Activated naive CD8-positive, alpha-beta T cell treated with anti-CD3 and anti-CD28 coated beads, Interleukin-2, amount 10 ng/mL, durations not matched to agents 7 days and 5 days (primary cell): ENCODE measurements around the gene RNGTT. TPM values are rescaled to one million over a fixed set of nuclear protein-coding genes. Genes with fewer than 3 reads are reported as not detected.

Source experiments
- ATAC-seq: fragments of 150-1000 bp; cut with Tn5 transposase; one replicate; pipeline ENCODE4 v1.10.0; 2021; ENCODE audit warnings: low read depth, moderate library complexity
- POLR2A ChIA-PET: fragments of 350-600 bp; sonication (Branson Sonifier 250); formaldehyde crosslinking; loops from one replicate; lab custom pipeline; 2021; ENCODE audit warnings: antibody characterized with exemption; lab: Charles Lee
- DNase-seq: peaks from one replicate; pipeline ENCODE4 v3.0.0; 2021
- H3K27ac Mint-ChIP-seq: one replicate; pipeline ENCODE4 v1.8.0; 2022; ENCODE audit warnings: mild to moderate bottlenecking, mixed read lengths
- H3K27me3 Mint-ChIP-seq: one replicate; pipeline ENCODE4 v1.8.0; 2022; ENCODE audit warnings: mild to moderate bottlenecking, moderate library complexity, mixed read lengths
- H3K36me3 Mint-ChIP-seq: one replicate; pipeline ENCODE4 v1.8.0; 2021; ENCODE audit warnings: mild to moderate bottlenecking, mixed read lengths
- H3K4me1 Mint-ChIP-seq: one replicate; pipeline ENCODE4 v1.8.0; 2021; ENCODE audit warnings: mixed read lengths
- H3K4me3 Mint-ChIP-seq: one replicate; pipeline ENCODE4 v1.8.0; 2022; ENCODE audit warnings: mild to moderate bottlenecking, moderate library complexity, mixed read lengths
- H3K9me3 Mint-ChIP-seq: one replicate; pipeline ENCODE4 v1.8.0; 2021; ENCODE audit warnings: mixed read lengths
- total RNA-seq, 2 experiments: library from RNA; stranded (reverse); gene quantifications; one replicate each; pipeline ENCODE4 v1.2.3, GENCODE V29; 2021

The RNGTT gene
- total RNA-seq, result 10 to 100 TPM; 19.9 to 20.1 TPM

DNA sequence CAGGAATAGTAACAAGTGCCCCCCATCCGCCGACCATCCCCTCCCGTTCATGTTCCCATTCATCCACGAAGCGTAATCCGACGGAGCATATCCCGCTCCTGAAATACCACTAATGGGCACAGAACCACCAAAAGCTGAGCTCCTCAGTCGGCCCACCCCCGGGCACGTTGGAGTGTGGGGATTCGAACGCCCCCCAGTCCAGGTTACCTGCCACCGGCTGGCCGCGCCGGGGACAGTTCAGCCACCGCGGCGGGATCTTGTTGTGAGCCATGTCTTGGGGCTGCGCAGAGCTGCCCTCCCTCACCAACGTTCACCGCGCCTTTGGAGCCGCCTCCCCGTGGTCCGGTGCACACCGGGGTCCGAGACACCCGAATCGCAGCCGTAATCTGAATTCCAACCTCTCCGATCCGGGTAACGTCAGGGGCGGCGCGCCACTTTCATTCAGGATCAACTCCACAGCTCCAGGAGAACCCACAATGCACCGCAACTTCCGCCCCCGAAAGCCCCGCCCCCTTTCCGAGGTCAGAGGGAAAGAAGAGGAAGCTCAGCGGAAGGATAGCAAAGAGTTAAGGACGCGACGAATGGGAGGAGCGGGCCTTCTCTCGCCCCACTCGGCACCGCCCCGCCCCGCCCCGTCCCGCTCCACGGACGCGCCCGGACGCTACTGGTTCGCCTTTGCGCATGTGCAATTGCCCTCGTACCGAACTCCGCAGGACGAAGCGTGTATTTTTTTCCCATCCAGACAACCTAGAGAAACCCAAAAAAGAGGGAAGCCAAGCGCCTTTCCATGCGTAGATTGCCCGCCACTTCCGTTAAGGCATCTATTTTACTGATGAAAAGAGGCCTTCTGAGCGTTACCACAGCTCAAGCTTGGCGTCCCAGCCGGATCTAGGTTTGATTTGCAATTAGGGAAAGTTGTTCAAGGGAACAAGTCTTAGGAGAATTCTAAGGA lies at the start of gene RNGTT:
Gene RNGTT, minus strand, starts transcription at position 480 of the 952 bp plus-strand sequence. Its CDS starts 209 bp downstream, at position 271.
- peak; percentile 97 for DNase-seq
- H3K4me3 Mint-ChIP-seq, result peak within 1 kb of the TSS; percentile 99
- H3K27ac Mint-ChIP-seq, result peak within 1 kb of the TSS; percentile 89
- peaks cover 6% of the 10 kb centered on the region for H3K9me3 Mint-ChIP-seq
- POLR2A ChIA-PET, result interaction anchor here (0.7 to 2.2 kb wide), 6 partner anchors 21 to 1261 kb away, joined by 3 to 19 read pairs (median 3); partner anchors contain the start of genes AKIRIN2, PNRC1 and UBE2J1
- no peaks in the 10 kb centered on the region for H3K27me3 Mint-ChIP-seq
- ATAC-seq, result peak; percentile 99
- H3K36me3 Mint-ChIP-seq, result peaks cover 19% of the 10 kb centered on the region
- H3K4me1 Mint-ChIP-seq, result peaks cover 26% of the 10 kb centered on the region

DNA sequence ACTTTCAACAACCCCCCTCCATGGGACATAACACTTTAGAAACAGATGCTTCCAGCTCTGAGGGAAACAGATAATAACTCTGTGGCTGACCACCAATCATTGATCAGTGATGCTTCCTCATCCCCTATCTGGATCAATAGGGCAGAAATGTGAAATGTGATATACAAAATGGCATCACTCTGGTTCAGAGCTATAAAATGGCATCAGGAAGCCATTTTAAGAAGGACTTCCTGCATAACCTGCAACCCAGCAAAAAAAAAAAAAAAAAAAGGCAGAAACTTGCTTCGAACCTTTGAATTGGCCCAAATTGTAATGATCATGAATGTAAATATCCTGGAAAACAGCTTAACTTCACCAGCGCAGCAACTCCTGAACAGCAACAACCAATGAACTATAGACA lies 48.0 kb upstream of the RNGTT start:
- ATAC-seq (no peak), DNase-seq (no peak)
- Mint-ChIP-seq H3K36me3 (peaks cover 5% of the 10 kb centered on the region), H3K27ac (no peak overlapping the region), H3K27me3 (no peaks in the 10 kb centered on the region), H3K9me3 (peaks cover 5% of the 10 kb centered on the region), H3K4me1 (peaks cover 5% of the 10 kb centered on the region), H3K4me3 (no peak overlapping the region)
- POLR2A ChIA-PET, result interaction anchor here (0.7 to 2.3 kb wide), 2 partner anchors 10 to 68 kb away, joined by 5 to 17 read pairs; partner anchors contain the start of gene PNRC1

DNA sequence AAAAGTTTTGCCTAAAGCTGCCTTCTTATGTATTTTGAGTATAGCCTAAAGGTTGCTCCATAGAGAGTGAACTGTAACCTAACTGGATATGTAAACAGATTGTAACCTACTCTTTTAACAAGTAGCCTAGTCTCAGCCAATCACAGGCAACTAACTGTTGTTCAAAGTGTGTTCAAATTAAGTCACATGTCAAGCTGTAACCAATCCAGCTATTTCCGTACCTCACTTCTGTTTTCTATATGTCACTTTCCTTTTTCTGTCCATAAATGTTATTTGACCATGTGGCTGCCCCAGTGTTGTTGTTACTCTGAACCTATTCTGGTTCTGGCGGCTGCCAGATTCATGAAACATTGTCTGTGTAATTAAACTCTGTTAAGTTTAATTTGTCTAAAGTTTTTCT lies 47.4 kb upstream of the RNGTT start:
- Mint-ChIP-seq H3K27ac (no peak overlapping the region), H3K4me3 (no peak overlapping the region), H3K27me3 (no peaks in the 10 kb centered on the region), H3K36me3 (peaks cover 5% of the 10 kb centered on the region), H3K9me3 (peaks cover 3% of the 10 kb centered on the region), H3K4me1 (peaks cover 5% of the 10 kb centered on the region)
- no peak for ATAC-seq
- DNase-seq, result no peak
- POLR2A ChIA-PET, result interaction anchor here (2.3 kb wide), 1 partner anchor 69 kb away, joined by 17 read pairs; the partner anchor contains the start of gene PNRC1

DNA sequence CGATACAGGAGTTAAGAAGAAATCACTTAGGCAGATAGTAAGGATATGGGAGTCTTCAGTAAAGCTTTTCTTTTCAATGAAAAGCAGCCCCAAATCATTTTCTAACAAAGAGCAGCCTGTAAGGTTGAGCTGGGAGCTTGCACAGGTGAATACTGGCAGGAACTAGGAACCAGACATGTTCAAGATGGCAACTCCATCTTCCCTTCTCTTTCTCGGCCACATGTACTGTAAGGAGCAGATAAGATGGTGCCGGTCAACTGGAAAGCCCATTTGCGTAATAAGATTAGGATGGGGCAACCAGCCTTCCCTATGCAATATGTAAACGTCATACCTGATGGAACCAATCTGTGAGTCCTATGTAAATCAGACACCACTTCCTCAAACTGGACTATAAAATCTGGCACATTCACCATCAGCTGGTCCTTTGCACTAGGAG lies 46.2 kb upstream of the RNGTT start:
- DNase-seq, result no peak
- Mint-ChIP-seq H3K9me3 (peaks cover 3% of the 10 kb centered on the region), H3K27ac (no peak overlapping the region), H3K36me3 (peaks cover 5% of the 10 kb centered on the region), H3K27me3 (no peaks in the 10 kb centered on the region), H3K4me3 (no peak overlapping the region), H3K4me1 (peaks cover 5% of the 10 kb centered on the region)
- no peak for ATAC-seq
- POLR2A ChIA-PET, result interaction anchor here (2.3 kb wide), 1 partner anchor 70 kb away, joined by 17 read pairs; the partner anchor contains the start of gene PNRC1

DNA sequence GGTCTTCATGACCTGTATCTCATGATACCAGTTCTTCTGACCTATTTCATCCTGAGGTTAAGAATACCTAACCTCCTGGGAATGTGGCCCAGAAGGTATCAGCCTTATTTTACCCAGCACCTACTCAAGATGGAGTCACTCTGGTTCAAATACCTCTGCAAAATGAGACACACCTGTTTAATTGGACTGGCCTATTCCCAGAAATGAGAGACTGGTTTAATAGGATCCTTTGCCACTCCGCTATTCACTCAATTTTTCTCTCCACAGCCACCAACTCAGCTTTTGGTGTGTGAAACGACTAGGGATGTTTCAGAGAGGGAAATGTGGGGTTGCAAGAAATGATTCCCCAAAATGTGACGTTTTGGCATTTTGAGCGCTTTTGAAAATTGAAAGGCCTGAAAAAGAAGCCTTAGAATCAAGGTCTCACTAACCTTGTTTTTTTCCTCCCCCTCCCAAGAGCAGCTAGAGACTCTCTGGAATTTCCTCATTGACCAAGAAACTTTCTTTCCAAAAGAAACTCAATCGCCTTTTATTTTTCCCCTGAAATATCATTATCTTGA lies 45.5 kb upstream of the RNGTT start:
- POLR2A ChIA-PET, result no interaction called here
- Mint-ChIP-seq H3K9me3 (peaks cover 3% of the 10 kb centered on the region), H3K36me3 (peaks cover 5% of the 10 kb centered on the region), H3K4me1 (peaks cover 5% of the 10 kb centered on the region), H3K4me3 (no peak overlapping the region), H3K27ac (no peak overlapping the region), H3K27me3 (no peaks in the 10 kb centered on the region)
- DNase-seq (no peak), ATAC-seq (no peak)

DNA sequence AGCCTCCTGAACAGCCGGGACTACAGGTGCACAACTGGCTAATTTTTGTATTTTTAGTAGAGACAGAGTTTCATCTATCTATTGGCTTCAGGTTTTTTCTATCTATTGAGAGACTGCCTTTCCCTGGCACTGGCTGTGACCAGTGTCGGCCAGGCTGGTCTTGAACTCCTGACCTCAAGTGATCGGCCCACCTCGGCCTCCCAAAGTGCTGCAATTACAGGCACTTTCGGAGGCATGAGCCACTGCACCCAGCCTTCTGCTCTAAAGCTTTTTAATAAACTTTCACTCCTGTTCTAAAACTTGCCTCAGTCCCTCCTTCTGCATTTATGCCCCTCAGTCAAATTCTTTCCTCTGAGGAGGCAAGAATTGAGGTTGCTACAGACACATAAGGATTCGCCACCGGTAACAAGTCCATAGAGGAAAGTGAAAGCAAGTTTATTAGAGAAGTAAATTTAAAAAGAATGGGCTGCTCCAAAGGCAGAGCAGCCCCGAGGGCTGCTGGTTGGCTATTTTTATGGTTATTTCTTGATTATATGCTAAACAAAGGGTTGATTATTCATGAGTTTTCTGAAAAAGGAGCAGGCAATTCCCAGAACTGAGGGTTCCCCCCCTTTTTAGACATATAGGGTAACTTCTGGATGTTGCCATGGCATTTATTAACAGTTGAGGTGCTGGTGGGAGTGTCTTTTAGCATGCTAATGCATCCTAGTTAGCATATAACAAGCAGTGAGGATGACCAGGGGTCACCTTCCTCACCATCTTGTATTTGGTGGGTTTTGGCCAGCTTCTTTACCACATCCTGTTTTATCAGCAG lies 44.8 kb upstream of the RNGTT start:
- H3K9me3 Mint-ChIP-seq, result peaks cover 3% of the 10 kb centered on the region
- peaks cover 5% of the 10 kb centered on the region for H3K4me1 Mint-ChIP-seq
- no peak for ATAC-seq
- peaks cover 3% of the 10 kb centered on the region for H3K27me3 Mint-ChIP-seq
- POLR2A ChIA-PET, result interaction anchor here (1.2 kb wide), 1 partner anchor 71 kb away, joined by 4 read pairs; no protein-coding TSS in a partner anchor
- peak overlapping the region; percentile 15 for H3K27ac Mint-ChIP-seq
- peak overlapping the region; percentile 17 for H3K4me3 Mint-ChIP-seq
- H3K36me3 Mint-ChIP-seq, result peaks cover 5% of the 10 kb centered on the region
- DNase-seq, result no peak

DNA sequence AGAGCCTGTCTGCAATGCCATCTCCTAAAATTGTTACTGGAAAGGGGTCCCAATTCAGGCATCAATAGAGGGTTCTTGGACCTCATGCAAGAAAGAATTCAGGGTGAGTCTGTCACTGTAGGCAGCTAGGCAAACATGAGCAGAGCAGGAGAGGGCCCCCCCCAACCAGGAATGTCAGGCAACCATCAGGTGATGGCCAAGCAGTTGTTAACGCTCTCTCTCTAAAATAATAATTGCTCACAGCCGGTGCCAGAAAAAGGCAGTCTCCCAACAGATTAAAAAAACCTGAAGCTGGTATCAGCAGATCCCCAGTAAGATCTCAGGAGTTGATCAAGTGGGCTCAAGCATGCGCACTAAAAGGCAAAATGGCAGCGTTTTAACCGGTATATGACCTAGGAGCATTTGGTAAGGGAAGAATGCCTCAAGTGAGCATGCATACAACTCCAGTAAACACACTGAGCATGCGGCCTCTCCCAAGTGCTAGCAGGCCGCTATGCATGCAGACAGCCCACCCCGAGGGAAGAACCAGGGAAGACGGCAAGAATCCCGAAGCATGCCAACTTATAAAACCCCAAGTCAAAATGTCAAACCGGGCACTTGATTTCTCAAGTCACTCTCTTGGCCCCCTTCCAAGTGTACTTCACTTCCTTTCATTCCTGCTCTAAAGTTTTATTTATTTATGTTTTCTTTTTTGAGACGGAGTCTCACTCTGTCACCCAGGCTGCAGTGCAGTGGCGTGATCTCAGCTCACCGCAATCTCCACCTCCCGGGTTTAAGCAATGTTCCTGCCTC lies 44.0 kb upstream of the RNGTT start:
- H3K9me3 Mint-ChIP-seq, result peaks cover 3% of the 10 kb centered on the region

DNA sequence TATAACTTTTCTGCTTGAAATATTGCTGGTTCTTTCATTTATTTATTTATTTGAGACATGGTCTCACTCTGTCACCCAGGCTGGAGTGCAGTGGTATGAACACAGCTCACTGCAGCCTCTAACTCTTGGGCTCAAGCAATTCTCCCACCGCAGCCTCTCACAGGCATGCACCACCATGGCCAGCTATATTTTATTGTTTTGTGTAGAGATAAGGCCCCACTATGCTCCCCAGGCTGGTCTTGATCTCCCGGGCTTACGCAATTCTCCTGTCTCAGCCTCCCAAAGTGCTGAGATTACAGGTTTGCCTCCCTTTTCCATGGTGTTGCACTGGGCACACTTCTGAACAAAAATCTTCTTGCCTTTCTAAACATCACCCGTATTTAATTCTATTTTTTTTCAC lies 39.1 kb upstream of the RNGTT start:
- DNase-seq (no peak), ATAC-seq (no peak)
- Mint-ChIP-seq H3K36me3 (no peaks in the 10 kb centered on the region), H3K27me3 (peaks cover 3% of the 10 kb centered on the region), H3K4me3 (no peak overlapping the region), H3K27ac (no peak overlapping the region), H3K9me3 (no peaks in the 10 kb centered on the region), H3K4me1 (peaks cover 3% of the 10 kb centered on the region)
- POLR2A ChIA-PET, result no interaction called here

More for the DNA sequence above, 44.0 kb upstream of the RNGTT start:
- no peak for ATAC-seq
- H3K27ac Mint-ChIP-seq, result no peak overlapping the region
- peak overlapping the region; percentile 30 for H3K4me3 Mint-ChIP-seq
- peaks cover 5% of the 10 kb centered on the region for H3K4me1 Mint-ChIP-seq
- no peak for DNase-seq
- POLR2A ChIA-PET, result interaction anchor here (1.2 kb wide), 1 partner anchor 72 kb away, joined by 4 read pairs; no protein-coding TSS in a partner anchor
- H3K36me3 Mint-ChIP-seq, result peaks cover 5% of the 10 kb centered on the region
- peaks cover 3% of the 10 kb centered on the region for H3K27me3 Mint-ChIP-seq

DNA sequence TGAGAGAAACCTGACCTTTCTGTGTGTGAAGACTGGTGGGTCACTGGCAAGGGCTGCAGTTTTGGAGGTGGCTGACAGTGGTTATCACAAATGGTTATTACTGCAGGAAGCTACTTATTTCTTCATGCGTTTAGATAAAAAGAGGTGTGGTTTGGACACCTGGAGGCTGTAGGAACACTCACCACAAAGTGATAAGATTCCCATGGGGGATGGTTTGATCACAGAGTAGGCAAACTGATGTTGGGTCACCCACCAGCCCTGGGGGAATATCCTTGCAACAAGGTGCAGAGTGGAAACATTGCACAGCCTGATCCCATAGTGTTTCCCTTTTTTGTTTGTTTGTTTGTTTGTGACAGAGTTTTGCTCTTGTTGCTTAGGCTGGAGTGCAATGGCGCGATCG lies 33.9 kb upstream of the RNGTT start:
- POLR2A ChIA-PET, result no interaction called here
- Mint-ChIP-seq H3K9me3 (no peaks in the 10 kb centered on the region), H3K27ac (no peak overlapping the region), H3K36me3 (no peaks in the 10 kb centered on the region), H3K4me3 (no peak overlapping the region), H3K27me3 (no peaks in the 10 kb centered on the region), H3K4me1 (peaks cover 5% of the 10 kb centered on the region)
- DNase-seq (no peak), ATAC-seq (no peak)

DNA sequence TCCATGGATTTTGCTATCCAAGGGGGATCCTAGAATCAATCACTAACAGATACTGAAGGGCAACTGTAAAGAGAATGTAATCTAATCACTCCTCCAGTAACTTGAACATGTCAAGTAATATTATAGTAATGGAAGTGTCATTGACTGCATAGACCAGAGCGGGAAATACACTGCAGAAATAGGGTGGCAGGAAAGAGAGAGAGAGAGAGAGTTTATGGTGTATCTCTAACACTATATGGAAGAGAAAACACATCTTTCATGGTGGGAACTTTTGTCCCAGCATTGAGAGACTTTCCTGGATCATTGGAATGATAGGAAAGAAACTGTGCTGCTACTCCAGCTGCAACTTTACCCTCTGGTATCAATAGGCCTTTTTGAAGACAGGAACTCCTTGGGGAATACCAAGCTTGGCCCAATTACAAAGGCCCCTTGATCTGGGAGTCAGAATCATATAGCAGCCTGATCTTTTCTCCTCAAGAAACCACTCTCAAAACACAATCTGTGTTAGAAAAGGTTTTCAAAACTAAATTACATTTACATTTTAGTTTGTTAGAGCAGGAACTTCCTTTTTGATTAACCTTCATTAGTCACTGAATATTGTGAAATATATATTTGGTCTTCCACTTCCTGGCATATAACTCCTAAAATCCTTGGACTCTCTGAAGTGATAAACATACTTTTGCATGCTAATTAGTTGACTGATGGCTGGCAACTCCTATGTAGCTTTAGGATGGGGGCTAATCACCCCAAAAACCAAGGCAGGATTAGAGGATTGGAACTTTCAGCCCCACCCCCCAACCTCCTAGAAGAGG lies 29.5 kb upstream of the RNGTT start:
- Mint-ChIP-seq H3K27me3 (no peaks in the 10 kb centered on the region), H3K27ac (peak overlapping the region; percentile 38), H3K4me1 (peaks cover 3% of the 10 kb centered on the region), H3K36me3 (no peaks in the 10 kb centered on the region), H3K9me3 (no peaks in the 10 kb centered on the region), H3K4me3 (no peak overlapping the region)
- ATAC-seq (no peak), DNase-seq (no peak)
- POLR2A ChIA-PET, result interaction anchor here (0.6 to 0.7 kb wide), 2 partner anchors 86 to 153 kb away, joined by 3 to 5 read pairs; no protein-coding TSS in a partner anchor

DNA sequence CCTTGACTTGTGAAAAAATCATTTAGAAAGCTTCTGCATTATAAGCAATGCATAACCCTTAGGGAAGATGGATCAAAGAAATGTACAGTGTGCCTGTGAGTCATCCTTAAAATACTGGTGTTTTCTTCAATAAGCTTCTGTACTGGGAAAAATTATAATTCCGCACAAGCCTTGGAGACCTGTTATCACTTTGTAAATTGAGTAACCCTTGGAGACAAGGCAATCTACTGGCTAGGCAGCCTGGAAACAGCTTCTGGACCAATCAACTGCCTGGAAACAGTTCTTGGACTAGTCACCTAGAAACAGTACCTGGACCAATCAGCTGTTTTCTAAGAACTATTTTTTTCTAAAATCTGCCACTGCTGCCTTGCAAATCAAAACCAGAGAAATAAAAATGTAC lies 25.8 kb upstream of the RNGTT start:
- H3K27ac Mint-ChIP-seq, result no peak overlapping the region
- no peaks in the 10 kb centered on the region for H3K36me3 Mint-ChIP-seq

More for the DNA sequence above, 25.8 kb upstream of the RNGTT start:
- Mint-ChIP-seq H3K27me3 (no peaks in the 10 kb centered on the region), H3K4me3 (no peak overlapping the region), H3K9me3 (no peaks in the 10 kb centered on the region), H3K4me1 (peaks cover 2% of the 10 kb centered on the region)
- DNase-seq (no peak), ATAC-seq (no peak)
- POLR2A ChIA-PET, result interaction anchor here (1.2 kb wide), 1 partner anchor 91 kb away, joined by 3 read pairs; the partner anchor contains the start of gene PNRC1
